ENCODE data around the gene CYP19A1.
"Not testable (repeated sequence)": the region's sequence is repeated elsewhere in the genome, so short reads cannot be mapped to it uniquely, and the experiment has no call there.

CYP19A1 gene

DNA sequence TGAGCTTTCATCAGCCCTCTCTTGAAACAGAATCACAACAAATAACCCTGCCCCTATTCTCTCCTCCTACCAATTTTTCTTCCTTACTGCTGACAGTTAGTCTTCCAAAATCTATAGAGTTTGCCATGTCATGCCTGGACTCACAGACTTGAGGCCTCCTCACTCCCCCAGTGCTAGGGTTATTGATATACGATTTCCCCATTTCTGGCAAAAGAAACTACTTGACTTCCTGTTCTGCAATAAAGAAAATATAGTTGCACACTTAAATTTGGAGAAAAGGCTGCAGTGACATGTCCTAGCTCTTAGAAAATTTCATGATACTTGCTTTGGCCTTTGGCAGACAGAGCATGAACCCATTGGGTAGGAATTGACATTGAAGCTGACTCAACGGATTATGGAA is 75.9 kb downstream of the CYP19A1 start:
- H4K20me1 ChIP-seq (ENCODE audit: insufficient read depth, low read length) = no peaks in the 10 kb centered on the region
- H3K4me2 ChIP-seq (ENCODE audit: low read length) = no peak overlapping the region
- no peaks in the 10 kb centered on the region for H3K36me3 ChIP-seq (ENCODE audit: insufficient read depth, low read length)
- H3K9me2 ChIP-seq (ENCODE audit: low read depth, low read length) = no peaks in the 10 kb centered on the region
- H3K27me3 ChIP-seq (ENCODE audit: insufficient read depth, low read length) = no peaks in the 10 kb centered on the region
- TF ChIP-seq, protein P1, sequence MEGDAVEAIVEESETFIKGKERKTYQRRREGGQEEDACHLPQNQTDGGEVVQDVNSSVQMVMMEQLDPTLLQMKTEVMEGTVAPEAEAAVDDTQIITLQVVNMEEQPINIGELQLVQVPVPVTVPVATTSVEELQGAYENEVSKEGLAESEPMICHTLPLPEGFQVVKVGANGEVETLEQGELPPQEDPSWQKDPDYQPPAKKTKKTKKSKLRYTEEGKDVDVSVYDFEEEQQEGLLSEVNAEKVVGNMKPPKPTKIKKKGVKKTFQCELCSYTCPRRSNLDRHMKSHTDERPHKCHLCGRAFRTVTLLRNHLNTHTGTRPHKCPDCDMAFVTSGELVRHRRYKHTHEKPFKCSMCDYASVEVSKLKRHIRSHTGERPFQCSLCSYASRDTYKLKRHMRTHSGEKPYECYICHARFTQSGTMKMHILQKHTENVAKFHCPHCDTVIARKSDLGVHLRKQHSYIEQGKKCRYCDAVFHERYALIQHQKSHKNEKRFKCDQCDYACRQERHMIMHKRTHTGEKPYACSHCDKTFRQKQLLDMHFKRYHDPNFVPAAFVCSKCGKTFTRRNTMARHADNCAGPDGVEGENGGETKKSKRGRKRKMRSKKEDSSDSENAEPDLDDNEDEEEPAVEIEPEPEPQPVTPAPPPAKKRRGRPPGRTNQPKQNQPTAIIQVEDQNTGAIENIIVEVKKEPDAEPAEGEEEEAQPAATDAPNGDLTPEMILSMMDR (IDR thresholded peaks at IDR 0.05; ENCODE audit: low read length) = no peak
- TF ChIP-seq EZH2 (IDR thresholded peaks at IDR 0.05; ENCODE audit: borderline replicate concordance, low read length) = no peak
- H3K9ac ChIP-seq (ENCODE audit: low read length) = no peak overlapping the region
- no peaks in the 10 kb centered on the region for H3K79me2 ChIP-seq (ENCODE audit: insufficient read depth, low read length)
- H3K4me3 ChIP-seq (ENCODE audit: low read depth, low read length, poor library complexity, severe bottlenecking) = no peak overlapping the region
- no peaks in the 10 kb centered on the region for H3F3A ChIP-seq (ENCODE audit: insufficient read depth, low read length)
- no peak overlapping the region for H3K27ac ChIP-seq (ENCODE audit: low read depth, low read length, poor library complexity, severe bottlenecking)
- 0 out of 2 replicates have a peak, but pooled peaks cover 4% of the 10 kb centered on the region for H3K9me3 ChIP-seq (ENCODE audit: low read length)
- no peaks in the 10 kb centered on the region for H3K4me1 ChIP-seq (ENCODE audit: insufficient read depth, low read length, severe bottlenecking)
- H2AFZ ChIP-seq (ENCODE audit: low read length) = no peak overlapping the region

GRCh38 chr15:51261113-51261512 is 77.3 kb downstream of the CYP19A1 start:
- not testable (repeated sequence) for H3K4me3 ChIP-seq (ENCODE audit: low read depth, low read length, poor library complexity, severe bottlenecking); H3K9me2 ChIP-seq (ENCODE audit: low read depth, low read length); H3K4me1 ChIP-seq (ENCODE audit: insufficient read depth, low read length, severe bottlenecking); H3K9me3 ChIP-seq (ENCODE audit: low read length); H3K9ac ChIP-seq (ENCODE audit: low read length); H2AFZ ChIP-seq (ENCODE audit: low read length); H3K36me3 ChIP-seq (ENCODE audit: insufficient read depth, low read length); H3K27ac ChIP-seq (ENCODE audit: low read depth, low read length, poor library complexity, severe bottlenecking); H3K4me2 ChIP-seq (ENCODE audit: low read length); H3F3A ChIP-seq (ENCODE audit: insufficient read depth, low read length); H4K20me1 ChIP-seq (ENCODE audit: insufficient read depth, low read length); H3K27me3 ChIP-seq (ENCODE audit: insufficient read depth, low read length); H3K79me2 ChIP-seq (ENCODE audit: insufficient read depth, low read length)

DNA sequence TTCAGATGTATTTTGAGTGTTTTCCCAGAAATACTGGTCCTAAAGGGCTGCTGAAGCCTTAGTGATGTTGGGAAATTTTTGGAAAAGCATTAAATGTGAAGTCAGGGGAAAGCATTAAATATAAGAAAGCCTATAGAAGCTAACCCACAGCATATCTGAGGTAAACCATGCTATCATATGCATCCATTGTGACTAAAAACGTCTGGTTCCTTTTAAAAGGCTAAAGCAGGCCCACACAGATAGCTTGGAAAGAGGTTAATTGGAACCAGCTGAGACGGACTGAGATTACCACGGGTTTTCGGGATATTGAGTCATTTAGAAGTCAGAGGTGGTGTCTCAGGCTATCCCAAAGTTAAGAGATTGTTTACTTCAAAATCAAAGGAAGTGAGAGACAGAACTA is 78.2 kb downstream of the CYP19A1 start:
- Histone ChIP-seq H2AFZ (ENCODE audit: low read length) (no peak overlapping the region), H3K36me3 (ENCODE audit: insufficient read depth, low read length) (no peaks in the 10 kb centered on the region), H3K4me2 (ENCODE audit: low read length) (no peak overlapping the region), H3K27me3 (ENCODE audit: insufficient read depth, low read length) (no peaks in the 10 kb centered on the region), H3K9me2 (ENCODE audit: low read depth, low read length) (no peaks in the 10 kb centered on the region), H3K79me2 (ENCODE audit: insufficient read depth, low read length) (no peaks in the 10 kb centered on the region), H3K9ac (ENCODE audit: low read length) (no peak overlapping the region), H3F3A (ENCODE audit: insufficient read depth, low read length) (no peaks in the 10 kb centered on the region), H3K4me3 (ENCODE audit: low read depth, low read length, poor library complexity, severe bottlenecking) (no peak overlapping the region), H3K4me1 (ENCODE audit: insufficient read depth, low read length, severe bottlenecking) (no peaks in the 10 kb centered on the region), H3K9me3 (ENCODE audit: low read length) (0 out of 2 replicates have a peak, but pooled peaks cover 4% of the 10 kb centered on the region), H3K27ac (ENCODE audit: low read depth, low read length, poor library complexity, severe bottlenecking) (no peak overlapping the region), H4K20me1 (ENCODE audit: insufficient read depth, low read length) (no peaks in the 10 kb centered on the region)
- no peak for TF ChIP-seq EZH2 (IDR thresholded peaks at IDR 0.05; ENCODE audit: borderline replicate concordance, low read length)
- TF ChIP-seq, protein P1 (IDR thresholded peaks at IDR 0.05; ENCODE audit: low read length) = no peak

DNA sequence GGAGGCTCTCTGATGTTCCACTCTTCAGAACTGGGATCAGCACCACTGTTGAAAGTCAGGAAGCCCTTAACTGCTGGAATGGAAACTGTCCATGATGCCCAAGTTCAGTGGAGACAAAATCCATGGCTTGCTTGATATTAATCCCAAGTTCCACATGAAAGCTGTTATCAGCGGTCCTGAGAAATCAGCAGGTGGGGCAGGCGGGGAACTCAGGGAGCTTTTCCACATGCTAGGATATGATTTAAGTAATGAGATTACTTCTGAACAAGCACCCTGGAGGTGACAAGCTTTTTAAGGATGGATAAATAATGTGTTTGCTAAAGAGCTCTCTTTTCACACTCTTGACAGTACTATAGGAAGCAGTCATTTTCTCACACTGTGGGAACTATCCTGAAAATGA is 82.9 kb downstream of the CYP19A1 start:
- Histone ChIP-seq H3K4me3 (ENCODE audit: low read depth, low read length, poor library complexity, severe bottlenecking) (no peak overlapping the region), H3K9me3 (ENCODE audit: low read length) (no peaks in the 10 kb centered on the region)

More for the DNA sequence above, 82.9 kb downstream of the CYP19A1 start:
- Histone ChIP-seq H3K36me3 (ENCODE audit: insufficient read depth, low read length) (no peaks in the 10 kb centered on the region), H3K9ac (ENCODE audit: low read length) (no peak overlapping the region), H2AFZ (ENCODE audit: low read length) (no peak overlapping the region), H3F3A (ENCODE audit: insufficient read depth, low read length) (no peaks in the 10 kb centered on the region), H3K27ac (ENCODE audit: low read depth, low read length, poor library complexity, severe bottlenecking) (no peak overlapping the region), H4K20me1 (ENCODE audit: insufficient read depth, low read length) (no peaks in the 10 kb centered on the region), H3K4me1 (ENCODE audit: insufficient read depth, low read length, severe bottlenecking) (no peaks in the 10 kb centered on the region), H3K9me2 (ENCODE audit: low read depth, low read length) (no peaks in the 10 kb centered on the region), H3K27me3 (ENCODE audit: insufficient read depth, low read length) (no peaks in the 10 kb centered on the region), H3K4me2 (ENCODE audit: low read length) (no peak overlapping the region), H3K79me2 (ENCODE audit: insufficient read depth, low read length) (no peaks in the 10 kb centered on the region)
- no peak for TF ChIP-seq EZH2 (IDR thresholded peaks at IDR 0.05; ENCODE audit: borderline replicate concordance, low read length)
- TF ChIP-seq, protein P1 (IDR thresholded peaks at IDR 0.05; ENCODE audit: low read length) = no peak

All from OCI-LY1 (cell line).